GM12874 (cell line): ENCODE results near the gene TMEM164.

Experiments used
- TF ChIP-seq, protein P1 (sequence below): IDR thresholded peaks from 2 replicates; pipeline ENCODE4 v1.5.1; 2011; ENCODE audit warnings: low read depth, mild to moderate bottlenecking, control low read depth, low read length, moderate library complexity; ENCODE audit not compliant: insufficient read depth

TMEM164 gene

DNA sequence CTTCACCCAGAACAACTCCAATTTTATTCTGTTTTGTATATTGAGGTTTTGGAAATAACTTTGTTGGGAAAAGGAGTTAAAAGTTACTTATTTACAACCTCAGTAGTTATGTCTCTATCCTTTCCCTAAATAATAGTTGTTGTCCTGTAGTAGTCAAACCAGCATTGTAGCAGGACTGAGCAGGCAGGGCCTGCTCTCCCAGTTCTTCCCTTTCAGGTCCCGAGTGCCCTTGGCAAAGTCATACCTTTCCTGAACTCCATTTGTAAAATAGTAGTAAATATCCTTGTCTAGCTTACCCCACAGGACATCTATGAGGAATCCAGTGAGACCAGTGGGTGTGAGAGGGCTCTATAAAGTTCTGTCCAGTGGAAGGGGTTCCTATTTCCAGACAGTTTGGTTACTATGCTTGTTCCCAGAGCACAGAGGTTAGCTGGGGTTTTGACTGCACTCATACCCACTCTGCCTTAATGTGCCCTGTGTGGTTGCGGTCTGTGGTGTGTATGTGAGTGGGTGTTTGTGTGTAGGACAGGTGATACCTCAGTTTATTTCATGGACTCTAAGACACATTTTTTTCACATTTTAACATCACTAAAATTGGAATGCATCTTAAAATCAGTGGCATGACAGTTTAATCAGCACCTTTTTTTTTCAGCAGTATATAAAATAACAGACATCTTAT lies 178.7 kb downstream of the TMEM164 start:
- TF ChIP-seq, protein P1, sequence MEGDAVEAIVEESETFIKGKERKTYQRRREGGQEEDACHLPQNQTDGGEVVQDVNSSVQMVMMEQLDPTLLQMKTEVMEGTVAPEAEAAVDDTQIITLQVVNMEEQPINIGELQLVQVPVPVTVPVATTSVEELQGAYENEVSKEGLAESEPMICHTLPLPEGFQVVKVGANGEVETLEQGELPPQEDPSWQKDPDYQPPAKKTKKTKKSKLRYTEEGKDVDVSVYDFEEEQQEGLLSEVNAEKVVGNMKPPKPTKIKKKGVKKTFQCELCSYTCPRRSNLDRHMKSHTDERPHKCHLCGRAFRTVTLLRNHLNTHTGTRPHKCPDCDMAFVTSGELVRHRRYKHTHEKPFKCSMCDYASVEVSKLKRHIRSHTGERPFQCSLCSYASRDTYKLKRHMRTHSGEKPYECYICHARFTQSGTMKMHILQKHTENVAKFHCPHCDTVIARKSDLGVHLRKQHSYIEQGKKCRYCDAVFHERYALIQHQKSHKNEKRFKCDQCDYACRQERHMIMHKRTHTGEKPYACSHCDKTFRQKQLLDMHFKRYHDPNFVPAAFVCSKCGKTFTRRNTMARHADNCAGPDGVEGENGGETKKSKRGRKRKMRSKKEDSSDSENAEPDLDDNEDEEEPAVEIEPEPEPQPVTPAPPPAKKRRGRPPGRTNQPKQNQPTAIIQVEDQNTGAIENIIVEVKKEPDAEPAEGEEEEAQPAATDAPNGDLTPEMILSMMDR = no peak

DNA sequence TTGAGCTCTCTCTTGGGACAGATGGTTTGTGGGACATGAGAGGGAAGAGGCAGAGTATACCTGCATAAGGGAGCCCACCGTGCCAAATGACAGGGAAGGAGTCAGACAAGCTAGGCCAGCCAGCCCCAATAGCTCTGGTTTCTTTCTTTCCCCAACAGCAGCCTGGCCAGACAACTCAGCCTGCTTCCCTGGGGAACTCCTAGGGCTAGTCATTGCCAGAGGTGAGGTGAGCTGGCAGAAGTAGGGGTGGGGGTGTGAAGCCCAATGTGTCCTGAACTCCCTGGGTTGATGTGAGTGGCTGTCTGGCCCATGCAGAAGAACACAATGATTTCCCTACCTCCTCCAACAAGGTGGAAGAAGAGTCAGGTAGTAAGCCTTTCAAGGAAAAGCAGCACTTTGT lies 179.4 kb downstream of the TMEM164 start:
- TF ChIP-seq, protein P1 = no peak

DNA sequence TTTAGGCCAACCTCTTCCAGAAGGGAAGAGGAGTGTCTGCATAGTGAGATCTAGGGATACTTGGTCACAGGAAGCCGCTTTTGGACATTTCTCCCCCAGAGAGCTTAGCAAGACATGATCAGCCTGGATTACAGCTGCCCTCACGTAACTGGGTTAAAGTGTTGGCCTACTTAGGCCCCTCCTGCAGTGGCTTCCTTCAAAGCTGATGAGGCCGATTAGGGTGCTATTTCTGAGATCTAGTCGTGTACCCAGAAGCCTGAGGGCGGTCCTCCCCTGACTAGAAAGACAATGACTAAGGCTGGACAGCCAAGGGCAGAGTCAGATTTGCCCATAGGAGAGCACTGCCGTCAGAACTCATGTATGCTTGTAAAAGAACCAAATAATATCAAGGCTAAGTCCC lies 180.0 kb downstream of the TMEM164 start:
- TF ChIP-seq, protein P1 = no peak

DNA sequence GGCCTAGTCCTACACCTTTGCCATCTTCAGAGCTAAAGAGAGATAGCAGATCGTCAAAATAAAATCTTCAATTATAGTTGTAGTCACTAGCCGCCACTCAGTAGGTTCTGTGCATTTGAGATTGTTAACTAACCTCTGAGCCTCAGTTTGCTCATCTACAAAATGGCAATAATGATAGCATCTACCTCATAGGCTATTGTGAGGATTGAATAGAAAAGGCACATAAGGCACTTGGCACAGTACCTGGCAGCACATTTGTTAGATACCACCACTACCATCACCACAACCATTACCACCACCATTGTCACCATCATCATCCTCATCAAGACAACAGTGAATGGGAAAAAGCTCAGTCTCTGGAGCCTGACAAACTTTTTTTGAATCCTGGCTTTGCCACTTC lies 180.4 kb downstream of the TMEM164 start:
- TF ChIP-seq, protein P1 = no peak

DNA sequence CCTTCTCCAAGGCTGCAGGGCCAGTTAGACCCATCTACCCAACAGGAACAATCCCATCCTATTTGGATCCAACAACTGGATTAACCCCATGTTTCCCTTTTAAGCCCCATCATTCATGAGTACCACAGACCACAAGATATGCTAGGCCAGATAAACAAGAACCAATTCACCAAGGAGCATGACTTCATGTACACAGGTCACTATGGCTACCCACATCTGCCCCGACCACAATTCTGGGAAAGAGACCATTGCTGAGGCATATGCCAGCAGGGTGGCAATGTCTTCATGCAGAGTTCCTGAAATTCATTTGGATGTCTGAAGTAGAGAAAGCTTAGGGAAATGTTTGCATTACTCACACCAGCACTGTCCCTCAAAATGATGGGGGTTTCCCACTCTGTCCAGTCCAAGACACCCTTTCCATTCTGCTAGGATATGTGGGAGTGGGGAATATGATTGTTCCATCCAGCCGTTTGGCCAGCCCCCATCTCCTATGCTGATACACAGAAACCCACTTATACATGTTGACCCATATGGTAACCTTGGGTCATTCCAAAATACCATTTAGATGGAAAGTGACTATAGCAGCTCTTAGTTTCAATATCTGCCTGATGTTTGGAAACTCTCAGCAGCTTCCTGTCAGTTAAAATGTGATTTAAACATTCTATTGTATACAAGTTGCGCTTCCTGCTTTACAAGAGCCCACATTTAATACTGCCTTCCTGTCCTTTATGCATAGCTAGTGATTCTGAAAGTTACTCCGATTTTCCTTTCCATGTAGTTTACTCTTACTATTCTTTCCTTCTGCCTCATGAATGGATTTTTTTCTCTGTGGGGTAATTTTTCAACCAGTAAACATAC lies 186.0 kb downstream of the TMEM164 start:
- TF ChIP-seq, protein P1 = no peak

DNA sequence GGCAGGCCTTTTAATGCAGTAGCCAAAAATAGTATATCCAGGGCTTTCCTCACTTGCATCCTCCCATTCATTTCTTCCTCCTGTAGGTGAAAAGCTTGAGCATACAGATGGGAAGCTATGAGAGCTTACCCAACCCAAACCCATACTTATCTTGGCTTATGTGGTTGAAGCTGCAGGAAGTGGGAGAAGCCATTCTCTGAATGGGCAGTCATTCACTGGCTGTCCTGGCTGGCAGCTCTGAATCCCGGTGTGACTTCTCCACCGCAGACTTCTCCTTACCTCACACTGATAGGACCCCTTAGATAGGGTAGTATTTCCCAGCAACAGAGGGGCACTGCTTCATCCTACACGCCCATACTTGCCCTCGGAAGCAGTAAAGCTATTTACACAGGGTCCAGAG lies 189.6 kb downstream of the TMEM164 start:
- TF ChIP-seq, protein P1 = no peak

DNA sequence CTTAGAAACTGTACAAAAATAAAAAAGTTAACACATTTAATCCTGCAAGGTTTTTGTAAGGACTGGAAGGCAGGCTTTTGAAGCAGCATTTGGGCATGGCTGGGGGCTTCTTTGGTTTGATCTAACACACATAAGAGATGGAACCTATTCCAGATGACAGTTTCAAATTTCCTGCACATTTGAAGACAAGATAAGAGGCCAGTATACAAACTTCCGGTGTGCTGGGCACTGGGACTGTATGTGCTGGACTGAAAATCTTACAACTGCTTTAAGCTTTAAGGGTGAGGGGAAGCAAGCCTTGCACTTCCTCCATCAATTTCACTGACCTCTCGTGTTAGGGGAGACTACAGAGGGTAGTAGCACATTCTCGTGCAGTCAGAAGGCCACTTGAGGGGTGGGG lies 192.1 kb downstream of the TMEM164 start:
- TF ChIP-seq, protein P1 = no peak
